H1 (cell line): ENCODE measurements around the gene BCAS3. TPM values are rescaled to one million over a fixed set of nuclear protein-coding genes. Genes with fewer than 3 reads are reported as not detected.

Experiments
- CTCF ChIA-PET: fragments of 300-600 bp; sonication (Branson Sonifier 250); formaldehyde crosslinking; loops from one replicate; lab custom pipeline; 2021; ENCODE audit not compliant: partially characterized antibody; lab: Charles Lee
- POLR2A ChIA-PET: fragments of 300-600 bp; sonication (Branson Sonifier 250); formaldehyde crosslinking; loops from one replicate; lab custom pipeline; 2021; ENCODE audit warnings: inconsistent platforms; ENCODE audit not compliant: partially characterized antibody; lab: Charles Lee
- DNase-seq, 2 experiments: peaks; one replicate each; pipeline versions ENCODE4 v3.0.0 to v3.0.0-alpha.2; 2010 to 2022; ENCODE audit warnings: low spot score in 2 of 2, low read depth in 1 of 2, mixed read lengths in 1 of 2
- FAIRE-seq: peaks from 2 replicates; lab custom pipeline; 2011; peaks lifted over from hg19 to GRCh38; lab: Jason Lieb, UNC
- H2AFZ ChIP-seq: 2 replicates; pipeline ENCODE4 v1.8.1; 2012; ENCODE audit warnings: low read length, inconsistent platforms
- H2AK5ac ChIP-seq: 2 replicates; pipeline ENCODE4 v1.6.1; 2013; ENCODE audit warnings: low read depth, low read length
- H2BK120ac ChIP-seq: replicated peaks from 2 replicates; pipeline ENCODE3; 2013; ENCODE audit warnings: low read depth, low read length, inconsistent platforms
- H2BK12ac ChIP-seq: 2 replicates; pipeline ENCODE4 v1.6.1; 2013; ENCODE audit warnings: low read depth, low read length
- H2BK15ac ChIP-seq: 2 replicates; pipeline ENCODE4 v1.6.1; 2013; ENCODE audit warnings: low read length
- H2BK20ac ChIP-seq: 2 replicates; pipeline ENCODE4 v1.6.1; 2013; ENCODE audit warnings: low read length
- H2BK5ac ChIP-seq: 2 replicates; pipeline ENCODE4 v1.6.1; 2013; ENCODE audit warnings: low read depth, low read length
- H3K14ac ChIP-seq: 2 replicates; pipeline ENCODE4 v1.6.1; 2013; ENCODE audit warnings: inconsistent platforms; ENCODE audit not compliant: insufficient read length
- H3K18ac ChIP-seq: 2 replicates; pipeline ENCODE4 v1.6.1; 2013; ENCODE audit warnings: low read length; ENCODE audit errors: extremely low read depth
- H3K23ac ChIP-seq: 2 replicates; pipeline ENCODE4 v1.6.1; 2013; ENCODE audit warnings: inconsistent platforms; ENCODE audit not compliant: insufficient read length
- H3K23me2 ChIP-seq: 2 replicates; pipeline ENCODE4 v1.6.1; 2013; ENCODE audit warnings: low read depth, low read length
- H3K27ac ChIP-seq: 2 replicates; pipeline ENCODE4 v1.6.1; 2011; ENCODE audit warnings: low read depth, low read length, inconsistent platforms
- H3K27me3 ChIP-seq, 4 experiments: replicated peaks in 1 of 4; 1 replicate in 1 of 4; 2 replicates in 3 of 4; pipeline versions ENCODE4 v1.6.1 to v1.8.1; 2011 to 2013; ENCODE audit warnings: low read length in 3 of 4, mild to moderate bottlenecking in 3 of 4, inconsistent platforms in 2 of 4, mixed read lengths in 2 of 4, moderate library complexity in 1 of 4; ENCODE audit not compliant: control insufficient read depth in 3 of 4, insufficient read depth in 3 of 4; ENCODE audit errors: extremely low read depth in 1 of 4
- H3K36me3 ChIP-seq, 4 experiments: 2 replicates each; pipeline versions ENCODE4 v1.6.1 to v1.8.1; 2011 to 2013; ENCODE audit warnings: mild to moderate bottlenecking in 4 of 4, low read length in 3 of 4, moderate library complexity in 2 of 4, control low read depth in 1 of 4, inconsistent platforms in 1 of 4; ENCODE audit not compliant: insufficient read depth in 4 of 4, control insufficient read depth in 2 of 4
- H3K4ac ChIP-seq: replicated peaks from 2 replicates; pipeline ENCODE3; 2013; ENCODE audit warnings: low read length, low read depth, mixed read lengths, inconsistent platforms; ENCODE audit not compliant: insufficient read length
- H3K4me1 ChIP-seq, 4 experiments: replicated peaks in 1 of 4; 1 replicate in 1 of 4; 2 replicates in 3 of 4; pipeline versions ENCODE4 v1.6.1 to v1.8.1; 2011 to 2013; ENCODE audit warnings: low read length in 3 of 4, inconsistent platforms in 2 of 4, mixed read lengths in 1 of 4; ENCODE audit not compliant: insufficient read depth in 4 of 4, control insufficient read depth in 3 of 4
- H3K4me2 ChIP-seq, 2 experiments: 2 replicates each; pipeline versions ENCODE4 v1.6.1 to v1.8.1; 2011 to 2013; ENCODE audit warnings: low read depth in 2 of 2, low read length in 2 of 2, control low read depth in 1 of 2, inconsistent platforms in 1 of 2, mild to moderate bottlenecking in 1 of 2; ENCODE audit not compliant: insufficient read depth in 1 of 2
- H3K4me3 ChIP-seq, 4 experiments: fragments of 200-600, 300-600 bp in 1 of 4; sonication (generic), shearing (Covaris generic), sonication (Bioruptor Twin) in 1 of 4; 2 replicates each; pipeline versions ENCODE4 v1.5.1 to v1.8.1; 2011 to 2016; ENCODE audit warnings: low read length in 4 of 4, low read depth in 3 of 4, control low read depth in 2 of 4, inconsistent platforms in 2 of 4, mild to moderate bottlenecking in 2 of 4, mixed read lengths in 1 of 4, moderate library complexity in 1 of 4; ENCODE audit not compliant: insufficient read depth in 2 of 4; ENCODE audit errors: extremely low read depth in 1 of 4
- H3K56ac ChIP-seq: replicated peaks from 2 replicates; pipeline ENCODE3; 2013; ENCODE audit warnings: low read depth, mild to moderate bottlenecking, mixed read lengths, low read length, inconsistent platforms; ENCODE audit not compliant: insufficient read length
- H3K79me1 ChIP-seq: 2 replicates; pipeline ENCODE4 v1.6.1; 2013; ENCODE audit warnings: low read depth, low read length, control low read depth
- H3K79me2 ChIP-seq, 2 experiments: 2 replicates each; pipeline versions ENCODE4 v1.6.1 to v1.8.1; 2012 to 2013; ENCODE audit warnings: low read length in 2 of 2, mild to moderate bottlenecking in 2 of 2, inconsistent platforms in 1 of 2; ENCODE audit not compliant: insufficient read depth in 2 of 2, control insufficient read depth in 1 of 2
- H3K9ac ChIP-seq, 4 experiments: replicated peaks in 1 of 4; 1 replicate in 1 of 4; 2 replicates in 3 of 4; pipeline versions ENCODE4 v1.6.1 to v1.8.1; 2011 to 2013; ENCODE audit warnings: low read depth in 3 of 4, low read length in 3 of 4, control low read depth in 2 of 4, mild to moderate bottlenecking in 2 of 4, moderate library complexity in 2 of 4, inconsistent platforms in 1 of 4; ENCODE audit errors: extremely low read depth in 1 of 4
- H3K9me3 ChIP-seq, 2 experiments: 2 replicates each; pipeline versions ENCODE4 v1.6.1 to v1.8.1; 2012 to 2013; ENCODE audit warnings: mild to moderate bottlenecking in 2 of 2, moderate library complexity in 2 of 2, control low read depth in 1 of 2, inconsistent platforms in 1 of 2, low read depth in 1 of 2, low read length in 1 of 2, mixed read lengths in 1 of 2; ENCODE audit not compliant: insufficient read depth in 2 of 2
- H4K20me1 ChIP-seq, 2 experiments: replicated peaks in 1 of 2; 2 replicates each; pipeline versions ENCODE3 to v1.8.1; 2011 to 2013; ENCODE audit warnings: inconsistent platforms in 2 of 2, low read length in 2 of 2, mild to moderate bottlenecking in 1 of 2; ENCODE audit not compliant: insufficient read depth in 2 of 2, control insufficient read depth in 1 of 2
- H4K5ac ChIP-seq: 2 replicates; pipeline ENCODE4 v1.6.1; 2013; ENCODE audit warnings: low read length, low read depth, mixed read lengths, inconsistent platforms; ENCODE audit not compliant: insufficient read length
- H4K8ac ChIP-seq: 2 replicates; pipeline ENCODE4 v1.8.0; 2013; ENCODE audit warnings: mild to moderate bottlenecking, moderate library complexity, low read length, inconsistent platforms; ENCODE audit not compliant: insufficient read depth; ENCODE audit errors: extremely low read depth
- H4K91ac ChIP-seq: replicated peaks from 2 replicates; pipeline ENCODE3; 2013; ENCODE audit warnings: low read length, mixed read lengths, inconsistent platforms; ENCODE audit not compliant: insufficient read length
- CHD1 ChIP-seq: IDR thresholded peaks from 2 replicates; pipeline ENCODE4 v1.6.1; 2012; ENCODE audit warnings: low read depth, low read length, improper control_type of control experiment
- CTCF ChIP-seq, 3 experiments: IDR thresholded peaks; 1 replicate in 2 of 3; 2 replicates in 1 of 3; pipeline versions ENCODE4 v1.5.1 to v1.6.1; 2011; ENCODE audit warnings: low read length in 3 of 3, mild to moderate bottlenecking in 3 of 3, inconsistent platforms in 2 of 3, low read depth in 1 of 3, moderate library complexity in 1 of 3; ENCODE audit not compliant: insufficient read depth in 1 of 3; ENCODE audit errors: control extremely low read depth in 1 of 3
- EP300 ChIP-seq, 2 experiments: IDR thresholded peaks; 1 replicate in 1 of 2; 2 replicates in 1 of 2; pipeline ENCODE4 v1.6.1; 2011 to 2012; ENCODE audit warnings: low read depth in 2 of 2, low read length in 2 of 2, mild to moderate bottlenecking in 2 of 2, borderline replicate concordance in 1 of 2, inconsistent platforms in 1 of 2, moderate library complexity in 1 of 2
- HDAC2 ChIP-seq, 2 experiments: fragments of 300-600 bp in 1 of 2; sonication (generic) in 1 of 2; IDR thresholded peaks; 2 replicates each; pipeline ENCODE4 v1.6.1; 2011 to 2012; ENCODE audit warnings: low read depth in 2 of 2, low read length in 2 of 2, mild to moderate bottlenecking in 2 of 2, moderate library complexity in 2 of 2, borderline replicate concordance in 1 of 2, inconsistent platforms in 1 of 2
- MAFK ChIP-seq: IDR thresholded peaks from 2 replicates; pipeline ENCODE4 v1.6.1; 2012; ENCODE audit warnings: low read depth, mild to moderate bottlenecking, improper control_type of control experiment, low read length
- RXRA ChIP-seq: IDR thresholded peaks from 2 replicates; pipeline ENCODE4 v1.6.1; 2011; ENCODE audit warnings: low read depth, mild to moderate bottlenecking, low read length, moderate library complexity; ENCODE audit not compliant: insufficient read depth
- SIN3A ChIP-seq, 2 experiments: IDR thresholded peaks in 1 of 2; conservative IDR thresholded peaks in 1 of 2; 2 replicates each; pipeline ENCODE4 v1.6.1; 2011 to 2012; ENCODE audit warnings: low read length in 2 of 2, improper control_type of control experiment in 1 of 2, low read depth in 1 of 2, mild to moderate bottlenecking in 1 of 2
- ZNF274 ChIP-seq: IDR thresholded peaks from 2 replicates; pipeline ENCODE4 v1.7.0; 2012; ENCODE audit warnings: low read length, borderline replicate concordance; ENCODE audit errors: extremely low read depth
- WGBS, 2 experiments: shearing (Covaris generic) in 1 of 2; methylation state at CpG; one replicate each; pipeline versions ENCODE4 v1.1.6 to v1.1.7; 2013 to 2015; ENCODE audit warnings: low lambda C conversion rate in 2 of 2, mixed read lengths in 2 of 2, inconsistent platforms in 1 of 2, low coverage in 1 of 2, missing lambda C conversion rate in 1 of 2; ENCODE audit not compliant: insufficient replicate concordance in 2 of 2, insufficient coverage in 1 of 2, insufficient read length in 1 of 2; ENCODE audit errors: extremely low coverage in 1 of 2, missing lambda C conversion rate in 1 of 2; 5-methylcytosine and 5-hydroxymethylcytosine counted together
- polyA plus RNA-seq, 7 experiments: library from polyadenylated mRNA; depleted of rRNA in 3 of 7; stranded (reverse) in 5 of 7; unstranded in 2 of 7; fragments of >200 nt in 5 of 7; fragments of 200-250 nt in 2 of 7; gene quantifications; 1 replicate in 5 of 7; 2 replicates in 1 of 7; 4 replicates in 1 of 7; pipeline versions ENCODE4 v1.2.1 to v1.2.3, GENCODE V29; 2011 to 2013; ENCODE audit warnings: missing spikeins in 2 of 7, mixed read lengths in 2 of 7
- total RNA-seq: library from RNA; stranded (reverse); fragmentation: NEBNext Ultra II Directional; extraction: Animal tissue kit (Norgen Biotek cat#: 25700); gene quantifications from 2 replicates; pipeline ENCODE4 v1.2.1, GENCODE V29; 2021

Gene BCAS3
- total and polyA plus RNA-seq, 2 of the 8 experiments (the other 6 are each of a cell fraction or from before 2014, with no cell fraction given), result 9.9 to 13.3 TPM

- no peak for FAIRE-seq
- Histone ChIP-seq H3K23ac (no peak overlapping the region), H2BK20ac (no peak overlapping the region; the same call in 1 of the 2 replicates), H3K79me1 (no peaks in the 10 kb centered on the region), H3K56ac (no peak overlapping the region), H3K27me3 (no peaks in the 10 kb centered on the region), H3K9ac (no peak overlapping the region), H3K9me3 (no peaks in the 10 kb centered on the region), H3K4me2 (no peak overlapping the region), H3K4ac (no peak overlapping the region), H3K4me3 (no peak overlapping the region), H3K23me2 (no peaks in the 10 kb centered on the region), H3K79me2 (no peaks in the 10 kb centered on the region), H4K91ac (no peak overlapping the region), H2AK5ac (no peak overlapping the region), H4K5ac (no peak overlapping the region), H4K8ac (no peak overlapping the region), H2BK120ac (no peak overlapping the region), H3K36me3 (no peaks in the 10 kb centered on the region), H3K4me1 (0 out of 7 replicates have a peak, but pooled peaks cover 0 to under 1% (median 0%) of the 10 kb centered on the region in 4 experiments), H2BK15ac (no peak overlapping the region), H4K20me1 (no peaks in the 10 kb centered on the region), H2BK12ac (no peak overlapping the region), H3K27ac (no peak overlapping the region), H2BK5ac (no peak overlapping the region), H3K14ac (no peak overlapping the region), H2AFZ (no peak overlapping the region), H3K18ac (no peak overlapping the region)
- 90% methylated on average over 8 of the region's 8 CpGs; no CpG with 5 or more reads in 1 of the 2 experiments for WGBS, 2 experiments
- no peak for DNase-seq
- CTCF ChIA-PET, result interaction anchor here (0.8 to 2.4 kb wide), 4 partner anchors 14 to 109 kb away, joined by 3 to 11 read pairs (median 4); no protein-coding TSS in a partner anchor
- POLR2A ChIA-PET, result no interaction called here
- TF ChIP-seq CTCF (IDR thresholded peaks at IDR 0.05; ENCODE audit: control extremely low read depth in 1 of 3, insufficient read depth in 1 of 3, low read depth in 1 of 3, low read length in 3 of 3) (no peak), MAFK (no peak), HDAC2 (IDR thresholded peaks at IDR 0.05; ENCODE audit: borderline replicate concordance in 1 of 2, low read depth in 2 of 2, low read length in 2 of 2) (no peak), RXRA (no peak), CHD1 (no peak), SIN3A (conservative IDR thresholded peaks at IDR 0.05 in 1 of 2, IDR thresholded peaks at IDR 0.05 in 1 of 2; ENCODE audit: low read depth in 1 of 2, low read length in 2 of 2) (no peak), ZNF274 (no peak), EP300 (IDR thresholded peaks at IDR 0.05; ENCODE audit: borderline replicate concordance in 1 of 2, low read depth in 2 of 2, low read length in 2 of 2) (no peak)
Observed at GRCh38 chr17:61335105-61335844, 657.6 kb downstream of the BCAS3 start.
